ENCODE data around the gene ACER2.

DNA sequence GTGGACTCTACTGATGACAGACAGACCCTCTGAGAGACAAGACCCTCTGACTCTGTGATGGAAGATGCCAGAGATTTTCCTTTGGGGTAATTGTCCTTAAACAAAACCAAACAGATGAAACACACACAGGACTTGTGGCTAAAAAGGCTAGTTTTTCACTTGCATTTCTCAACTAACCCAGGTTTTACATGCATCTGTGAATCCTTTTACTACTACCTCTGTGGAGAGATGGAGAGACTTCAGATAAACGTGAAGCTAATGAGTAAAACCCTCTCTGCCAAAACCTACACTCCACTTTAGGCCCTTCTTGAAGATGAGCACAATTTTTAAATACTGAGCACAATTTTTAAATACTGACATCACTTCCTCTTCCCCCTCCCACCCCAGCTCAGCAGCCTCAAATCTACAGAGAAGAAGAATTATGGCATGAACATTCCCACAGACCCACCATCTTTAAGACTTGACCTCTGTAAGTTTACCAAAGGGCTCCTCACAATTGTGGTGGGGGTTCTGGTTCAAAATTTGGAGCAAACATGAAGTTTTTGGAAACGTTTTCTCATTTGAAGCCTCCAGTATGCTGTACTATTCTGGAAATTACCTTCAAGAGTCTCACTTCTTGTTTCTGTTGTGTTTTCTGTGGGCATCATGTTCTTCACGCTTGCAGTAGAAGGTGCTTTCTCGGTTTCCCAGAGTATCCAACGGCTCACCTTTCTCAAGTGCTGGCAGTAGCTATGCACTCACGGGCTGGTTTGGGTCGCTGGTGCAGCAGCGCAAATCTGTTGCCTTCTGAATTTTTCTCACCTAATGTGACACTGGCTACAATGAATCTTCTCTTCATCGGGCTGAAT is 42.7 kb downstream of the ACER2 start:
- TF ChIP-seq, protein P1, sequence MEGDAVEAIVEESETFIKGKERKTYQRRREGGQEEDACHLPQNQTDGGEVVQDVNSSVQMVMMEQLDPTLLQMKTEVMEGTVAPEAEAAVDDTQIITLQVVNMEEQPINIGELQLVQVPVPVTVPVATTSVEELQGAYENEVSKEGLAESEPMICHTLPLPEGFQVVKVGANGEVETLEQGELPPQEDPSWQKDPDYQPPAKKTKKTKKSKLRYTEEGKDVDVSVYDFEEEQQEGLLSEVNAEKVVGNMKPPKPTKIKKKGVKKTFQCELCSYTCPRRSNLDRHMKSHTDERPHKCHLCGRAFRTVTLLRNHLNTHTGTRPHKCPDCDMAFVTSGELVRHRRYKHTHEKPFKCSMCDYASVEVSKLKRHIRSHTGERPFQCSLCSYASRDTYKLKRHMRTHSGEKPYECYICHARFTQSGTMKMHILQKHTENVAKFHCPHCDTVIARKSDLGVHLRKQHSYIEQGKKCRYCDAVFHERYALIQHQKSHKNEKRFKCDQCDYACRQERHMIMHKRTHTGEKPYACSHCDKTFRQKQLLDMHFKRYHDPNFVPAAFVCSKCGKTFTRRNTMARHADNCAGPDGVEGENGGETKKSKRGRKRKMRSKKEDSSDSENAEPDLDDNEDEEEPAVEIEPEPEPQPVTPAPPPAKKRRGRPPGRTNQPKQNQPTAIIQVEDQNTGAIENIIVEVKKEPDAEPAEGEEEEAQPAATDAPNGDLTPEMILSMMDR (IDR thresholded peaks at IDR 0.05) = no peak
- no peak for TF ChIP-seq POLR2A (IDR thresholded peaks at IDR 0.05)

All from Peyer's patch (tissue), 4 donors.